GM06990 (cell line): ENCODE data around the gene SNTG2.

Experiments
- DNase-seq: peaks from one replicate; pipeline ENCODE4 v3.0.0-alpha.2; 2011; ENCODE audit not compliant: insufficient read length; ENCODE audit errors: extremely low read depth
- H3K27me3 ChIP-seq: replicated peaks from 2 replicates; pipeline ENCODE4 v1.6.0; 2011; ENCODE audit warnings: low read length; ENCODE audit not compliant: control insufficient read depth, insufficient read depth
- H3K36me3 ChIP-seq: 2 replicates; pipeline ENCODE4 v1.5.1; 2011; ENCODE audit warnings: low read length; ENCODE audit not compliant: control insufficient read depth, insufficient read depth
- H3K4me3 ChIP-seq: replicated peaks from 2 replicates; pipeline ENCODE4 v1.5.1; 2011; ENCODE audit warnings: low read depth, mild to moderate bottlenecking, control low read depth, low read length
- TF ChIP-seq, protein P1 (sequence below): IDR thresholded peaks from 2 replicates; pipeline ENCODE4 v1.5.1; 2011; ENCODE audit warnings: low read length, control low read depth, mild to moderate bottlenecking, inconsistent platforms; ENCODE audit not compliant: insufficient read depth, poor library complexity, severe bottlenecking

SNTG2 gene

DNA sequence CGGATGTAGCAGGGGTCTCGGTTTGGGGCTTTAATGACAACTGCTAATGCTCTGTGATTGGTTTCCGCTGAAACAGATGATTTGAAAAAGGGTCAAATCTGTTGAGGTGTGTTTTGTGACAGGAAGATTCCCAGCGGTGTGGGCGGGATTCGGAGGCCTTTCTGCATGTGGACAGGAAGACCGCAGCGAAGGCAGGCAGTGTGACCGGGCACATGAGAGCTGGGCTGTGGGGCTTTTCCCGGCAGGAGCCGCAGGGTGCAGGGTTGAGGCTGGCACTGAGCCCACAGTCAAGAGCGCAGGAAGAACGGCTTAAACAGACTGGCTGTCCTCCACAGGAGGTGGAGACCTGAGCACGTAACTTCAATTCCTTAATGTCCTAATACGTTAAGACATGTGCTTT lies 282.6 kb downstream of the SNTG2 start:
- Histone ChIP-seq H3K27me3 (no peaks in the 10 kb centered on the region), H3K36me3 (no peaks in the 10 kb centered on the region), H3K4me3 (no peak overlapping the region)
- TF ChIP-seq, protein P1, sequence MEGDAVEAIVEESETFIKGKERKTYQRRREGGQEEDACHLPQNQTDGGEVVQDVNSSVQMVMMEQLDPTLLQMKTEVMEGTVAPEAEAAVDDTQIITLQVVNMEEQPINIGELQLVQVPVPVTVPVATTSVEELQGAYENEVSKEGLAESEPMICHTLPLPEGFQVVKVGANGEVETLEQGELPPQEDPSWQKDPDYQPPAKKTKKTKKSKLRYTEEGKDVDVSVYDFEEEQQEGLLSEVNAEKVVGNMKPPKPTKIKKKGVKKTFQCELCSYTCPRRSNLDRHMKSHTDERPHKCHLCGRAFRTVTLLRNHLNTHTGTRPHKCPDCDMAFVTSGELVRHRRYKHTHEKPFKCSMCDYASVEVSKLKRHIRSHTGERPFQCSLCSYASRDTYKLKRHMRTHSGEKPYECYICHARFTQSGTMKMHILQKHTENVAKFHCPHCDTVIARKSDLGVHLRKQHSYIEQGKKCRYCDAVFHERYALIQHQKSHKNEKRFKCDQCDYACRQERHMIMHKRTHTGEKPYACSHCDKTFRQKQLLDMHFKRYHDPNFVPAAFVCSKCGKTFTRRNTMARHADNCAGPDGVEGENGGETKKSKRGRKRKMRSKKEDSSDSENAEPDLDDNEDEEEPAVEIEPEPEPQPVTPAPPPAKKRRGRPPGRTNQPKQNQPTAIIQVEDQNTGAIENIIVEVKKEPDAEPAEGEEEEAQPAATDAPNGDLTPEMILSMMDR: no peak
- DNase-seq: no peak

DNA sequence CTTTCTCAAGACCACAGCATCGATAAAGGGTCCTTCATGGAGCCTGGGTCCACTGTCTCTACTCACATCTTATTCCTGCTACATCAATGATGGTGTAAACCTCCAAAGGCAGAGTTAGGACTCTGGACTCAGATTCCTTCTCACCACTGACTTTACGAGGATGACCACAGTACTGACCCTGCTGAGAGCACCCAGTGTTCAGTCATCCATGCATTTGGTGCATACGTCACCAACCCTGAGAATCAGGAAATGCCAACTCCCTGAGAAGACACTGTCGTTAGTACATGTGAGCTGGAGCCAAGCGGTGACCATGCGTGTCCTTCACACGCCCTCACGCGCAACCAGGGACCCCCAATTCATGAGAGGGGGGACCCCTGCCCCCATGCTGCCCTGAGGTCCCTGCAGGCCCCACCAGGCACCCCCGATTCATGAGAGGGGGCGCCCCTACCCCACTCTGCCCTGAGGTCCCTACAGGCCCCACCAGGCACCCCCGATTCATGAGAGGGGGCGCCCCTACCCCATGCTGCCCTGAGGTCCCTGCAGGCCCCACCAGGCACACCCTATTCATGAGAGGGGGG lies 284.2 kb downstream of the SNTG2 start:
- TF ChIP-seq, protein P1: no peak
- no peak for DNase-seq
- H3K4me3 ChIP-seq: no peak overlapping the region
- no peaks in the 10 kb centered on the region for H3K36me3 ChIP-seq
- no peaks in the 10 kb centered on the region for H3K27me3 ChIP-seq

DNA sequence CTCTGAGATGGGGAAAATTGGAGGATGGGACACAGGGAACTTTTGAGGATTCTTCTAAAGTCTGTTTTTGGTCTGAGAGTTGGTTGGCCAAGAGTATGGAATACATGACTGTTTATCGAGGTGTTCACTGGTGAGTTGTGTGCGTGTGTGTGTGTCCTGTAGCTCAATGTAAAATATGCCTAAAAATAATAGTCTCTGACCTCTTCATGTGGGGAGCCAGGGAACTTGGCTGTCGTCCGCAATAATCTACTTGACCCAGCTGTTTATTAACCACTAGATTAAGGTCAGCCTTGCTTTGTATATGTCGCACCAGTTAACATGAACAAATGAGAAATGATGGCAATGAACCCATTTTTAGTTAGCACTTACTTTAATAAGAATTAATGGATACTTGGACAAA lies 285.2 kb downstream of the SNTG2 start:
- Histone ChIP-seq H3K27me3 (no peaks in the 10 kb centered on the region), H3K36me3 (no peaks in the 10 kb centered on the region), H3K4me3 (no peak overlapping the region)
- DNase-seq: no peak
- TF ChIP-seq, protein P1: no peak

DNA sequence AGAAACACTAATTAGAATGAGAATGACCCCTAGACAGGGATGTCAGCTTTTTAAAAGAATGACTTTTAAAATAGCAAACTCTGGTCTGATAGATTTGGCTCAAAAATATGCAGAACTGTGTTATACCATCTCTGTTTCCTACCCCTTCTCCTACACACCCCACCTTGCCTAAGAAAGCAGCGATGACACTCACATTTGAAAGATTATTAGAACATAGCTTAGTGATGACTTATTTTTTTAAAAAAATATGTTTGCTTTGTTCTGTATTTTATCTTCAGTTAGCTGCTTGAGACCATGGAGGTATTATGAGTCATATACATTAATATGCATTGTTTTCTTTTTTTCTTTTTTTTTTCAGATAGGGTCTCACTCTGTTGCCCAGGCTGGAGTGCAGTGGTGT lies 286.0 kb downstream of the SNTG2 start:
- TF ChIP-seq, protein P1: no peak
- Histone ChIP-seq H3K27me3 (no peaks in the 10 kb centered on the region), H3K4me3 (no peak overlapping the region), H3K36me3 (no peaks in the 10 kb centered on the region)
- DNase-seq: no peak

DNA sequence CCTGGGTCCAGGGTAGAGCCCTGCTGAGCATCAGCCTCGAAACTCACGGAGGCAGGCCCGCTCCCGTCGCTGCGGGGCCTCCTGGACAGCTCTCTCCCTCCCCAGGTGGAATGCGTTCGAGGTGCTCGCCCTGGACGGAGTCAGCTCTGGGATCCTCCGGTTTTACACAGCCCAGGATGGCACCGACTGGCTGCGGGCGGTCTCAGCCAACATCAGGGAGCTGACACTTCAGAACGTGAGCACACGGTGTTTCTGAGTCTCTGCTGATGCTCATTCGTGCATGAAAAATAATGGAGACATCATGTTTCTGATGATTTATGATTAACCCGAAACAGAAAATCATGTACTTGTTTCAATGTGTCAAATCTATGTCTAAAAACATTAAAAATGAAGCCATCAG lies 287.1 kb downstream of the SNTG2 start:
- DNase-seq: no peak
- Histone ChIP-seq H3K4me3 (no peak overlapping the region), H3K27me3 (no peaks in the 10 kb centered on the region), H3K36me3 (no peaks in the 10 kb centered on the region)
- TF ChIP-seq, protein P1: no peak

DNA sequence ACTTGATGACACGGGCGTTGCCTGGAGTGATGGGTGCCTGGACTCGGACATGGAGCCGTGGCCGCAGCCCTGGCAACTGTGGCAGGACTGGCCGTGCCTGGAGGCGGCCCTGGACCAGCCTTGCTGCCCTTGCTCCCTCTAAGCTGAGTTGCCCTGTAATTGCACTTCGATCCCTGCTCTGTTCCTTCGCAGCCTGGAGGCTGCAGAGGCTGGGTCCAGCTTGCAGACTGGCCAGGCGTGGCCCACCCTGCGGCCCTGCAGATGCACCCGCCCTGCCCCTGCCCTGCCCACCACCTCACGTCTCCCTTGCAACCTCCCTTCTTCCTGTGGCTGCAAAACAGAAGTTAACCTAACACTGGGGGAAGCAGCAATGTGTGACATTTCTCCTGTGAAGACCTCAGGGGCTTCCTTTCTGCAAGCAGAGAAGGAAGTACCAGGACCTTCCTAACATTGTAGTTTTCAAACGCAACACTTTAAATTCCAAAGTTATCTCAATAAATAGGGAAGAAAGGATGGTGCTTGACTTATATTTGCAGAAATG lies 288.0 kb downstream of the SNTG2 start:
- Histone ChIP-seq H3K36me3 (no peaks in the 10 kb centered on the region), H3K27me3 (no peaks in the 10 kb centered on the region), H3K4me3 (no peak overlapping the region)
- TF ChIP-seq, protein P1: no peak
- no peak for DNase-seq
